Measurements from ENCODE around the gene STXBP1. TPM values are rescaled to one million over a fixed set of nuclear protein-coding genes. Genes with fewer than 3 reads are reported as not detected.

STXBP1 gene
- total RNA-seq, 2 experiments from 2014 or later = 1.9 to 3.4 TPM

GRCh38 chr9:127703289-127703946 lies 91.3 kb downstream of the STXBP1 start:
- Histone ChIP-seq H3K36me3 (ENCODE audit: insufficient read depth, low read length) (no peaks in the 10 kb centered on the region), H3K4me3 (ENCODE audit: low read length) (no peak overlapping the region), H3K27me3 (ENCODE audit: control insufficient read depth in 1 of 2, insufficient read depth in 2 of 2, low read length in 2 of 2) (no peaks in the 10 kb centered on the region), H3K4me1 (ENCODE audit: insufficient read depth, low read length) (peaks cover 26% of the 10 kb centered on the region), H3K27ac (ENCODE audit: low read depth in 1 of 2, low read length in 2 of 2) (no peak overlapping the region), H3K9me3 (ENCODE audit: control insufficient read depth in 1 of 2, insufficient read depth in 1 of 2, low read length in 2 of 2) (no peaks in the 10 kb centered on the region)
- Mint-ChIP-seq H3K36me3 (ENCODE audit: low read depth) (no peaks in the 10 kb centered on the region), H3K27me3 (no peaks in the 10 kb centered on the region), H3K4me3 (no peak overlapping the region), H3K9me3 (no peaks in the 10 kb centered on the region), H3K4me1 (ENCODE audit: low read depth) (peaks cover 17% of the 10 kb centered on the region), H3K27ac (no peak overlapping the region)
- ChIA-PET POLR2A (no interaction called here), CTCF (no interaction called here)
- DNase-seq (no peak), ATAC-seq (ENCODE audit: poor library complexity) (no peak)
- intact Hi-C loops (cut with DNase I, micrococcal nuclease) = no loop called here
- no peak for TF ChIP-seq CTCF (IDR thresholded peaks at IDR 0.05)

- DNase-seq (no peak), ATAC-seq (ENCODE audit: poor library complexity) (no peak)
- ChIA-PET POLR2A (interaction anchor here (0.5 kb wide), 1 partner anchor 622 kb away, joined by 3 read pairs; no protein-coding TSS in a partner anchor), CTCF (no interaction called here)
- H3K4me3 Mint-ChIP-seq = no peak overlapping the region
- no peaks in the 10 kb centered on the region for H3K27me3 ChIP-seq (ENCODE audit: control insufficient read depth in 1 of 2, insufficient read depth in 2 of 2, low read length in 2 of 2)
- TF ChIP-seq CTCF (IDR thresholded peaks at IDR 0.05) = no peak
- no peak overlapping the region for H3K4me3 ChIP-seq (ENCODE audit: low read length)
- H3K36me3 Mint-ChIP-seq (ENCODE audit: low read depth) = no peaks in the 10 kb centered on the region
- intact Hi-C loops (cut with DNase I, micrococcal nuclease) = loop anchor here in 1 of 2 experiments (5.0 kb wide), 1 partner anchor 83 kb away; no protein-coding TSS in a partner anchor
- H3K36me3 ChIP-seq (ENCODE audit: insufficient read depth, low read length) = no peaks in the 10 kb centered on the region
- peaks cover 10% of the 10 kb centered on the region for H3K4me1 Mint-ChIP-seq (ENCODE audit: low read depth)
- H3K9me3 Mint-ChIP-seq = no peaks in the 10 kb centered on the region
- H3K9me3 ChIP-seq (ENCODE audit: control insufficient read depth in 1 of 2, insufficient read depth in 1 of 2, low read length in 2 of 2) = no peaks in the 10 kb centered on the region
- no peak overlapping the region for H3K27ac ChIP-seq (ENCODE audit: low read depth in 1 of 2, low read length in 2 of 2)
- no peaks in the 10 kb centered on the region for H3K27me3 Mint-ChIP-seq
- H3K27ac Mint-ChIP-seq = no peak overlapping the region
- peaks cover 17% of the 10 kb centered on the region for H3K4me1 ChIP-seq (ENCODE audit: insufficient read depth, low read length)
These were observed 93.7 kb downstream of the STXBP1 start for GRCh38 chr9:127705577-127706379.

DNA sequence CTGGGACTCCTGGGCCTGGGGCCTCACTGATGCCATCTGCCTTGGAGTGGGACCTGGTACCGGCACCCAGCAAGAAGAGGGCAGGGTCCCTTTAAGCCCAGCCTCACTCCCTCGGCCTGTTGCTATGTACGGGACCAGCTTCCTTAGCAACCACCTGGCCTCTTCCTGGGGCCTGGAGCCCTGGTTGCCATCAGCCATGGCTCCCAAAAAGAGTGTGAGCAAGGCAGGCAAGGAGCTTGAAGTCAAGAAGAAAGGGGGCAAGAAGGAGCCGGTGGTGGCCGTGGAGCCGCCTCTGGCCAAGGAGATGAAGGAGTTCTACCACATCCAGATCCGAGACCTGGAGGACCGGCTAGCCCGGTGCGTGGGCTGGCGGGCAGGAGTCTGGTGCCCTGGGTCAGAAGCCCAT lies 94.8 kb downstream of the STXBP1 start, which contains the start of gene CFAP157:
Gene CFAP157, plus strand, starts transcription at position 153 of the 406 bp plus-strand sequence. Its CDS starts 44 bp downstream, at position 197.
- no peak within 1 kb of the TSS for H3K4me3 ChIP-seq (ENCODE audit: low read length)
- H3K27me3 ChIP-seq (ENCODE audit: control insufficient read depth in 1 of 2, insufficient read depth in 2 of 2, low read length in 2 of 2) = no peaks in the 10 kb centered on the region
- ChIA-PET POLR2A (no interaction called here), CTCF (no interaction called here)
- peak in 1 of 14 experiments; percentile 26 for DNase-seq
- H3K36me3 ChIP-seq (ENCODE audit: insufficient read depth, low read length) = no peaks in the 10 kb centered on the region
- no peak within 1 kb of the TSS for H3K27ac ChIP-seq (ENCODE audit: low read depth in 1 of 2, low read length in 2 of 2)
- H3K27ac Mint-ChIP-seq = no peak within 1 kb of the TSS
- H3K9me3 ChIP-seq (ENCODE audit: control insufficient read depth in 1 of 2, insufficient read depth in 1 of 2, low read length in 2 of 2) = no peaks in the 10 kb centered on the region
- intact Hi-C loops (cut with DNase I, micrococcal nuclease) = loop anchor here in 1 of 2 experiments (5.0 kb wide), 1 partner anchor 85 kb away; no protein-coding TSS in a partner anchor
- ATAC-seq (ENCODE audit: poor library complexity) = no peak
- TF ChIP-seq CTCF (IDR thresholded peaks at IDR 0.05) = no peak
- H3K4me3 Mint-ChIP-seq = no peak within 1 kb of the TSS
- no peaks in the 10 kb centered on the region for H3K27me3 Mint-ChIP-seq
- peaks cover 28% of the 10 kb centered on the region for H3K4me1 ChIP-seq (ENCODE audit: insufficient read depth, low read length)
- H3K9me3 Mint-ChIP-seq = no peaks in the 10 kb centered on the region
- H3K4me1 Mint-ChIP-seq (ENCODE audit: low read depth) = peaks cover 19% of the 10 kb centered on the region
- H3K36me3 Mint-ChIP-seq (ENCODE audit: low read depth) = no peaks in the 10 kb centered on the region

Data from CD4-positive, alpha-beta T cell (primary cell).